Fibroblast of skin of left biceps (primary cell): ENCODE measurements around the gene BDH1.

ENCODE experiments used
- DNase-seq, 2 experiments: peaks; one replicate each; pipeline ENCODE4 v3.0.0-alpha.2; 2013; ENCODE audit warnings: low read depth in 2 of 2

The BDH1 gene

DNA sequence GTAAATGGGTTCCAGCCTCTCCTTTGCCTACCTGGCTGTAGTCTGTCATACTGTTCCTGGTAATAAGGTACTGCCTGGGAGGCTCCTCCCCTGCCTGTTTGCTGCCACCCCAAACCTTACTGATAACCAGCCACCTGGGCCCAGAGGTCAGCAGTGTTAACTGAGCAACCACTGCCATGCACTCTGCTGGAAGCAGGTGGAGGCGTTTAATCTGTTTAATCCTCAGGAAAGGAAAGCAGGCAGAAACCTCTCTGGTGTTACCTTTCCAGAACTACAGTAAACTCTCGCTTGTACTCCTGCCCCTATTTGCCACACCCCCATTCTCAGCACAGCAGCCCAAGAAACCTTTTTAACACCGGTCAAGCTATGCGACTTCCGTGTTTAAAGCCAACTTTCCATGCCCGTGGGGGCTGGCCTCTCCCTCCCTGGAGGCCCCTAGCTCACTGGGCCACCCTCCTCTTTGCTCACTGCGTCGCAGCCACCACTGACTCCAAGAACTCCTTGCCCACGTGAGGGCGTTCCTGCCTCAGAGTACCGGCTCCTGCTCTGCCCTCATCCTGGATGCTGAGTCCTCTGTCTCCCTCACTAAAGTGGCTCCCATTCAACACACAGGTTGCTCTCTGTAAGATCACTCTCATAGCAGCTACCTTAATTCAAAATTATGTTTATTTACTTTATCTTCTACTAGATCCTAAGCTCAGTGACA is 8.3 kb downstream of the BDH1 start:
- DNase-seq: no peak

DNA sequence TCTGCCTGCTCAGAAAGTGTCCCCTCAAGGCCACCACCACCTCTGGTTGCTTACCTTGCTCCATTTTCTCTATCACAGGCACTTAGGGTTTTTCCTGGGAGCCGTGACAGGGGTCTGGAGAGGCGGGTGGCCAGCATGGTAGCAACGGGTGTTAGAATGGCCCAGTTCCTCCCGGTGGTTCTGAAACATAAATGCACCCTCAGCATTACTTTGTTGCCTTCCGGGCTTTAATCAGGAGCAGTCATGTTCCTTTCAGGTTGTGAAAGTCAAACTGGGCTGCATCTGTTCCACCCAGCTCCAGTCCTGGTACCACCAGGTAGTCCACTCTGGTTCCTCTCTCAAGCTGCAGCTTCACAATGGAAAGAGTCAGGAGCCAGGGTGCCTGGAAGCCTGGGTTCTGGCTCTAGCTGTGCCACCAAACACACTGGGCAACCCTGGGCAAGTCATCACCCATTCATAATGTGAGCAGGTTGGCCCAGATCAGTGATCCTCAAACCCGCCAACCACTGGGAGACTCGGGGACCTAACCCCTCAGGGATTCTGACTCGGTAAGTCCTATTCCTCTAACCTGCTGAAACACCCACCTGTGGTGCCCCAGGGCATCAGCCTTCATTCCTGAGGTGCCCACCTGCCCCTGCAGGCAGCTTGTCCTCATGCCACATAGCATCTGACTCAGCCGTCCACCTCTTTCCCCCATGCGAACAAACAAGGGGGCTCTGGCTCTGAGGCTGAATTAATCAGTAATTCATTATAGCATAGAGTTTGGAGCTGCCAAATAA is 9.3 kb downstream of the BDH1 start:
- no peak for DNase-seq

DNA sequence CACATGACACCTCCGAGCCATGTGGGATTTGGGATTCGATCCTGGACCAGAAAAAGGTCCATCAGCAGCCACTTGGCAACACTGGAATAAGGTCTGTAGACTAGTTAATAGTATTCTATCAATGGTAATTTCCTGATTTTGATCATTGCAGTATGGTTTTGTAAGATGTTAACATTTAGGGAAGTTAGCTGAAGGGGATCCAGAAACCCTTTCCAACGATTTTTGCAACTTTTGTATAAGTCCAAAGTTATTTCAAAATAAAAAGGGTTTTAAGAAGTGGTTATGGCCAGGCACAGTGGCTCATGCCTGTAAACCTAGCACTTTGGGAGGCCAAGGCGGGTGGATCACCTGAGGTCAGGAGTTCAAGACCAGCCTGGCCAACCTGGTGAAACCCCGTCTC is 10.2 kb downstream of the BDH1 start:
- DNase-seq: no peak

DNA sequence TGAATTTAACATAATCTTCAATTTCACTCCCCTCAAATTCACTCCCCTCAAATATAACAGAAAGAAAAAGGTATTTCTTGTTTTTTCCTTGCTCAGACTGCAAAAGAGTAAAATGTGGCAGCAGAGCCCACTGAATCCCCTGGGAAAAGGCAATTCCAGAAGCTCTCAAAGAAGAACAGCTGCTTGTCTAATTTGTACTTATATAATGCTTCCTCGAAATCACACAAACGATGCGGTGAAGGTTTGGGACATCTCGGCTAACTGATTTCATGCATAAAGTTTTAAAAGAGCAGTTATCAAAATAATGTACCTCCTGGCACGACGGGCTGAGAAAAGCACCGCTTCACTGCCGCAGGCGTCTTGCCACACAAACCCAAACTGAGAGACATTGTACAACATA is 10.7 kb downstream of the BDH1 start:
- no peak for DNase-seq

DNA sequence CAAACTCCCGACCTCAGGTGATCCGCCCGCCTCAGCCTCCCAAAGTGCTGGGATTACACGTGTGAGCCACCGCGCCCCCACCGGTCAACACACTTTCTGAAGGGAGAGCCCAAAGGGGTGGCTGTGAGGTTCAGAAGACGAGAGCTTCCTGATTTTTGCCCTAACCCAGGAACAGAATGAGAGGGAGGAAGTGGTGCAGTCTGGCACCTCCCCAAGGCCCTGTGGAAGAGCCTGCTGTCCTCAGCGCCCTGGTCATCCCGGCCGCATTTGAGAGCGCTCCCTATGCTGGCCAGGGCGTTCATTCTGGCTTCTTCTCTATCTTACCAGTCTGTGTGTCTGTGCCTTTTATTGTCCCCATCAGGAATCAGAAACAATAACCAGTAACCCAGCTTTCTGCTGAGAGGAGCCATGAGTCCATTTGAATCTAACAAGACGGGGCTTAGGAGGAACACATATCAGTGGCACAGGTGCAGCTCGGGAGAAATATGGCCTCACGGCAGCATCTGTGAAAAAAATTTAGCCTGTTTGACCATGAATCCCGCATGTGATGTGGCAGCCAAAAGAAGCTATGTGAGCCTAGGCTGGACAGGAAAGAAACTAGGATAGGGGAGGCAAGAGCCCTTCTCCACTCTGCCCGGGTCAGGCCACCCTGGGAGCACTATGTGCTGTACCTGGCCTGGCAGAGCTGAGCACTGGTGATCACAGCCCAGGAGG is 12.9 kb downstream of the BDH1 start:
- no peak for DNase-seq

DNA sequence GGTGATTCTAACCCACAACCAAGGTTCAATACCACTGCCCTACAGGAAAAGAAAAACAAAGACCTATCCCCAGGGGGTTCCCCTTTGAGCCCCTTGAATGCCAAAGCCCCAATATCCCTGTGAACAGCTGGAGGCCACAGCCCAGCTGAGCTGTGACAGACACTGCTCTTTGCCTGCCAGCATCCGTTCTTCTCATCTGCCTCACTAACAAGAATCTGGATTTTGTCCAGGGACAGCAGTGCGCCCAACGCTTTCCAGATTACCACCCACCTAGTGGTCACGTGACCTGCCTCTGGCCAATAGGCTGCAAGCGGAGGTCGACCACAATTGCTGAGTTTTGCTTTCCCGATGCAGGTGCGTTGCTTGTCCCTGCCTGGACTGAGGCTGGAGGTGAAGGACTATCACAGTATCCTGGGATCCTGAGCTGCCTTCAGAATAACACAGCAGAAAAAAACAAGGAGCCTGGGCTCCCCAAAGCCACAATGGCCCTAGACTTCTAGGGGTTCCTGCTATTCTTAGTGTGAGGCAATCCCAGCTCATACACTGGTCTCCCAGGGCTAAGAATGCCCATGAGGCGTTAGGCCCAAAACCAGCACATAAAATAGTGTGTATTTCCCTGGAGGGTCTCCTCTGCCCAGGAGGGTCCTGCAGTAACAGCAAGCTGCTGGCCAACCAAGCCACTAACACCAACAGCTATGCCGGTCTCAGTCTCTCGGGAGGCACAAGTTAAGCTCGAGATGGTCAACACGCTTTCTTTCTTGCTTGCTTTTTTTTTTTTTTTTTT is 13.8 kb downstream of the BDH1 start:
- peak in 1 of 2 experiments; percentile 44 for DNase-seq

DNA sequence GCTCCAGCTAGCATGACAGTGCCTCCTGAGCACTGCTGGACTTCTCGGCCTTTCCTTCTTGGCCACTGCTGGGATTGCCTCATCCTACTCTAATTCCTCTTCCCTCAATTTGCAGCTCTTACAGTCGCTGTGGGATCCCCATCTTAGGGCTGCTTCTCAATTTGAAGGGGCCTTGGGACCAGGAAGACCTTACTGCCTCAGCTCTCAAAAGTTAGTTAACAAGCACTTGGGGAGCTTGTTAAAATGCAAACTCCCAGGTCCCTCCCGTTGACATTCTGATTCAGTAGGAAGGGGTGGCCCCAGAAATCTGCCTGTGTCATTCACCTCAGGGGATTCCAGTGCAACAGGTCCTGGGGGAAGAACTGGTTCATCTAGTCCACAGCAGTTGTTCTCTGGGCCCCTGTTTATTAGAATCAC is 14.8 kb downstream of the BDH1 start:
- DNase-seq: no peak

DNA sequence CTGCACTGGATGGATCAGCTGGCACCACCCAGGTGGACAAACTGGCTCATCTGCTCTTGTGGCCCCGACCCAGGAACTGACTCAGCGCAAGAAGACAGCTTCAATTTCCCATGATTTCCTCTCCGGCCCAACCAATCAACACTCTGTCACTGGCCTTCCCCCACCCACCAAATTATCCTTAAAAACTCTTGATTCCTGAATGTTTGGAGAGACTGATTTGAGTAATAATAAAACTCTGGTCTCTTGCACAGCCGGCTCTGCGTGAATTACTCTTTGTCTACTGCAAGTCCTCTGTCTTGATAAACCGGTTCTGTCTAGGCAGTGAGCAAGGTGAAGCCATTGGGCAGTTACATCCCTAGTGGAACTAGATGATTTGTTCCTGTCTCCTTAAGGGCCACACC is 16.1 kb downstream of the BDH1 start:
- no peak for DNase-seq

DNA sequence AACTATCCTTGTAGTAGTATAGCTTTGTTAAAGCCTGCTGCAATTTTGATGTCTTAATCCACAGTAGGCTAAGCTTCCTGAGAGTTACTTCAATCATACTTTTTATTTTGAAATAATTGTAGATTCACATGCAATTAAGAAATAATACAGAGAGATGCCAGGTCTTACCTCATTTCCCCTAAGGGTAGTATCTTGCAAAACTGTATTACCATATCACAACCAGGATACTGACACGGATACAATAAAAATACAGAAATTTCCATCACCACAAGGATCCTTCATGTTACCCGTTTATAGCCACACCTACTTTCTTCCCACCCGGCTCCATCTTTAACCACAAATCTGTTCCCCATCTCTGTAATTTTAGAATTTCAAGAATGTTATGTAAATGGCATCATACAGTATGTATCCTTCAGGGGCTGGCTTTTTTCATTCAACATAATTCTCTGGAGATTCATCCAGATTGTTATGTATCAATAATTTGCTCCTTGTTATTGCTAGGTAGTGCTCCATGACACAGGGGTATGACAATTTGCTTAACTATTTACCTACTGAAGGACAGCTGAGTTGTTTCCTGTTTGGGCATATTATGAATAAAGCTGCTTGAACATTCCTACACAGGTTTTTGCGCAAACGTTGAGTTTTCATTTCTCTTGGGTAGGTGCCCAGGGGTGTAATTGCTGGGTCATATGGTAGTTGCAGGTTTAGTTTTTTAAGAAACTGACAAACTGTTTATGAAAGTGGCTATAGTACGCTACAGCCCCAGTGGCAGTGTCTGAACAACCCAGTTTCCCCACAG is 21.6 kb downstream of the BDH1 start:
- no peak for DNase-seq

DNA sequence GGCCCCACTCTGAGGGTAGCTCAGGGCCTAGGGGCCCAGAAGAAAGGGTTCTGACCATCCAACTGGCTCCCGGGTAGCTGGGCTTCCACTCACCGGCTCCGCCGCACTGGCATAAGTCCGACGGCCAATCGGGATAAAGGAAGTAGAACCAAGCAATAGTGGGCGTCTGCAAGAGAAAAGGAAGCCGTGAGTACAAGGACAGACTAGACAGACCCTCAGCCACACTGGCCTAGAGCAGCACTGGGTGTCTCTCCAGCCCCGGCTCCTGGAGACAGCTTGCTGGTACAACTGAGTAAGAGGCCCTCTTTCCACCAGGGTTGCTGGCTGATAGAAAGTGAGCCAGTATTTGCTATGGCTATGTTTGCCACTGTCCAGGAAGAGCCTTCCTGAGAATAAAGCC is 22.4 kb downstream of the BDH1 start:
- DNase-seq: no peak

DNA sequence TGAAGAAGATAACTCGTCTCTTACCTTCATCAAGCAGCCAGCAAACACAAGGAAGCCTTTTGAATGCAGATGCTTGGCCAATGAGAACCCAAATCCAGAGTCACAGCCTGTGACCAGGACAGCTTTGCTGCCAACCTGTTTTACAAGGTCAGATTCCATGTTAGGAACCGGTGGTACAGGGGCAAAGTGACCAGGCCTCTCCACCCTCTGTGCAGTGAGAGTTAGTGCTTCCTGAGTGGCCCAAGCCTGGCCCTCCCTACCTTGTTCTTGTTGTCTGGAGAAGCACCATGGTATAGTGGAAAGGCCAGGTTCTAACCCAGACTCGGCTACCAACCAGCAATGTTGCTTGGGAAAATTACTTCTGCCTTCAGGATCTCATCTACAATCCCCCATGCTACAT is 23.4 kb downstream of the BDH1 start:
- no peak for DNase-seq

DNA sequence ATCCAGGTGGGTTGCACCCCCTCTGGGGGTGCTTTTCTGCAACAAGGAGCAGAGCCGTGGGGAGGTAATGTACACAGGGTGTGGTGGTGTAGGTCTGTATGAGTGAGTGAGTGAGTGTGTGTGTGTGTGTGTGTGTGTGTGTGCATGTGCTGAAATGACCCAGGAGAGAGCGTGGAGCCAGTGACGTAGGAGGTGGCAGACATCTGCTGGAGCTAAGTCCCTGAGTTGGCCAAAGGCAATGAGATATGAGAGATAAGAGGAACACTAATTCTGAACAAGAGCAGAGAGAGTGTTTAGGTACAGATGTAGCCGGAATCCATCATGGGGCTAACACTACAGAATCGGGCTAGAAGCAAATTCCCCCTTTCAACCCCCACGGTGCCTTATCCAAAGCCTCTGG is 27.6 kb downstream of the BDH1 start:
- no peak for DNase-seq

DNA sequence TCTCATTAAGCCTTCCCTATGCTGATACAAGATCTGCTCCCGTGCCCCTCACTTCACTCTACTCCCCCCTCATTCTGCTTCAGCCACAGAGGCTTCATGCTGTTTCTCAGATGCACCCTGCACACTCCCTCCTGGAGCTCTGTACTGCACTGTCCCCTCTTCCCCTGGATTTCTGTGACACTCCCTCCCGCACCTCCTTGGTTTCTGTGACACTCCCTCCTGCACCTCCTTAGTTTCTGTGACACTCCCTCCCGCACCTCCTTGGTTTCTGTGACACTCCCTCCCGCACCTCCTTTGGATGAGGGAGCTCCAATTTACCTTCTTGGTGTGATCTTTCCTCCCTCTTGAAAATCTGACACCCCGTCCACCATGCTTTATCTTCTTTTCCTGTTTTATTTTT is 28.2 kb downstream of the BDH1 start:
- no peak for DNase-seq

DNA sequence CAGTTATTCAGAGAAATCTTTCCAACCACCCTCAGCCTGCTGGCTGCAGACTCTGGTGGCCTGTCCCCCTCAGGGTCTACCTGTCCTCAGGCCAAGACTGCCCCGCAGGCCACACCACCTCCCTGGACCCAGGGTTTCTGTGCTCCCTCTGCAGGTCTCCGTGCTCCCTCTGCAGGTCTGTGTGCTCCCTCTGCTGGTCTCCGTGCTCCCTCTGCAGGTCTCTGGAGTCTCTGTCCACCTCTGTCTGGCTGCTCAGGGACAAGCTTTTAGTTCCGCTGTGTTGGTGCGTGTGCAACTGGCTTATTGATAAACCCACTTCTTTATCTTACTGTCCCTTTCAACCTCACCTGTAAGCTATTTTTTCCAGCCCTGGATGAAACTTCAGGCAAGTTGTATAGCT is 30.1 kb downstream of the BDH1 start:
- no peak for DNase-seq

DNA sequence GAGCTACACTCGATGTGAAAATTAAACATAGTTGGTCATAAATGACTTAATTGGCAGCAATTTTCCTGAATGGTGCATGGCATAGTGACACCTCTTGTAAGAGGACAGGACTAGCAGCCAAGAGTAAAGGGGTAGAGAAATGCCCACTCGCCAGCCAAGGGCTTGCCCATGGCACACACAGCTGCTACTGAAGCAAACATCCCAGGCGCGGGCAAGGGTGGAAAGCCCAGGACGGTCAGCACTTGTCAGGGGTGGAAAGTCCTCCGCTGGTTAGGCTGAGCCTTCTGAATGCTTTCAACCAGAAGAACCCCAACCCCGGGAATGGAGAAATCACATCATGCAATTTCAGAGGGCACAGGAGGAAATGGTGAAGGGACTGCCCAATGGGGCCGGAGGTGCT is 31.6 kb downstream of the BDH1 start:
- DNase-seq: no peak

DNA sequence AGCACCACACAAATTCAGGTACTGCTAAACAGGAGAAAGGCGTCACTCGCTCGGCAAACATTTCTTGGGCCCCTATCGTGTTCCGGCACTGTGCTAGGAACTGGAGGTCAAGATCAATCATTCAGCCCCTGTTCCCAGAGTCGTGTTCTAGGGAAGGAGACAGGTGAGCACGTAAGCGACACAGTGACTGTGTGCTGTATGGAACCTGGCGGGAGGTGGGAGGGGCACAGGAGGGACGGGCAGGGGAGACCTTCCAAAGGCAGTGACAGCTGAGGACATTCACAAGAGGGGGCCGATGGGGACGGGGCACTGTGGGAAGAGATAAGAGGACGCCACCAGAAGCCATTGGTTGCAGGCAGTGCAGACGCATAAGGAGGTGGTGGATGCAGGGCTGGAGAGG is 32.2 kb downstream of the BDH1 start:
- DNase-seq: no peak

DNA sequence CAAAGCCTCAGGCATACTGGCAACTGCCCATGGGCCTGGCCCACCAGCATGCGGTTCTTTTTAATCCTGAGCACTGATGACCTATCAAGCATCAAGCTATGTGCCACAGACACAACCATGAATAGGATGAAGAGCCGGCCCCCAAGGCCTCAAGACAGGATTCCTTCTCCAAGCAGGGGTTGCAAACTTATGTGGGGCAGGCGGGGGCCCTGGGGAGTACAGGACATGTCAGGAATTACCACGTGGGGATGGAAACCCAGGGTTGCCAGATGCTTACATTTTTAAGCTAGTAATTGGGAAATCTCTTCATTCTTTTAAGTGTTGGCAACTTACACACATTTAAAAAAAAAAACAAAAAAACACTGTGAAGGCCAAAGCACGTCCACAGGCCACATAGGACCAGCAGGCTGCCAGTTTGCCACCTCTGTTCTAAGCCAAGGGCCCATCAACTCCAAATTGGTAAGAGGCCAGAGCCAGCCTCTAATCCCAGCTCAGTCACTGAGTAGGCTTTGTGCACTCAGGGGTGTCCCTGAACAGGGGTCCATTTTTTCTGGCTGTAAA is 32.8 kb downstream of the BDH1 start:
- no peak for DNase-seq

DNA sequence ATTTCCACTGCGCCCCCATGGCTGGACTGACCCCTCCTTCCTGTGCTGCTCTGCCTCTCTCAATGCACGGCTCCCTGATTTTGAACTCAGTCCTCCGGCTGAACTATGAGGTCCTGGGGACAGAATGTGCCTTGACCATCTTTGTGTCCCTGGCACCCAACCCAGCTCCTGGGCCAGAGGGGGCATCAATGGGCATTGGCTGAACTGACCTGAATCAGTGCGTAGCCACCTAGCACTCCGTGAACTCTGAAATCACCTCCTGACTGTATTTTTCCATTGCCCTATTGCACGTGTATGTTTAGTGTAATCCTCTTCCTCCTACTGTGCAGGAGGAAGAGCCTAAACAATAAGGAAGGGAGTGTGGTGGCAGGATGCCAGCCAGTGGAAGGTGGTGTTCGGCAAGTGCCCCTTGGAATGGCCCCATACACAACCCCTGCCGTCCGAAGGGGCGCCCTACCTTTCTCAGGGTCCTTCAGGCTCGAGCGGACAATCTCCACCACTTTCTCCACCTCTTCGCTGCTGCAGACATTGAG is 33.5 kb downstream of the BDH1 start:
- DNase-seq: no peak

DNA sequence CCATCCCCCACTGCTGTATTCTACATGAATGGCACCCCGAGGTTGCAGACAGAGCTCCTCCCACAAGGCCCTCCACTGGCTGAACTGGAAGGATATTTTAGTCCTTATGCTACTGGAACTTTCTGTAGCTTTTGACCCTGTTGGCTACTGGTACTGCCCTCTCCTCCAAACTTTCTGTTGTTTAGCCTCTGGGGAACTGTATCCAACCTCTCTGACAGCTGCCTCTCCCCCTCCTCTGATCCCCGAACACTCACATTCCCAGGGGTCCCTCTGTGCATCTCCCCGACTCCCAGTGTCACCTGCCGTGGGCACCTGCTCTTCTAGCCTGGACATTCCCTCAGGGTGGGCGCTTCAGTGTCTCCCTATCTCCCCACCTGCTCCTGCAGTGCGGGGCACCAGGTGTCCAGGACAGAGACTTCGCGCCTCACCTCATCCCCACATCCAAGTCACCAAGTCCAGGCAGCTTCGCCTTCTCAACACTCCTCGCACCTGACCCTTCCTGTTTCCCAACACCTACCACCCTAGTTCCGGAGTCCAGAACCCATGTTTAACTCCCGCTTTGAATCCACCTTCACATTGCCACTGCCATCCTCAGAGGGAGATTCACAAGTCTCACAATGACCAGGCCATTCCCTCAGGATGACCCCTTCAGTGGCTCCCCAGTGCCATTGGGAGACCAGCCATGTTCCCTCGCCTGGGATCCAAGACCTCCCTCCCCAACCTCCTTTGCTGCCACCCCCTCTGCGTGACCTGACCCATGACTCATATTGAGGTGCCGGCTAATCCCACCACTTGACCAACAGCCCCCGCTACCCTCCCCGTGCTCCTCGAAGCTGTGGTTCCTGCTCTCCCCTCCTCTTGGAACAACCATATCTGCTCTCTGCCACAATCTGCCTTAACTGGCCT is 34.2 kb downstream of the BDH1 start:
- DNase-seq: no peak
